BLaER1 (cell line): Measurements from ENCODE around the gene SLC25A53.
A peak's percentile ranks its signal among the peaks of the same experiment; 100 is the strongest.
"Not testable (repeated sequence)": the region's sequence is repeated elsewhere in the genome, so short reads cannot be mapped to it uniquely, and the experiment has no call there.

Experiments used
- H3K27ac ChIP-seq: shearing (Covaris generic); formaldehyde crosslinking; 2 replicates; pipeline ENCODE4 v1.8.1; 2022
- H3K27me3 ChIP-seq: shearing (Covaris generic); formaldehyde crosslinking; 2 replicates; pipeline ENCODE4 v1.8.1; 2022
- H3K36me3 ChIP-seq: shearing (Covaris generic); formaldehyde crosslinking; 2 replicates; pipeline ENCODE4 v1.8.1; 2022
- H3K4me1 ChIP-seq: shearing (Covaris generic); formaldehyde crosslinking; 2 replicates; pipeline ENCODE4 v1.8.1; 2022
- H3K4me2 ChIP-seq: shearing (Covaris generic); formaldehyde crosslinking; 2 replicates; pipeline ENCODE4 v1.8.1; 2022
- H3K4me3 ChIP-seq: shearing (Covaris generic); formaldehyde crosslinking; 2 replicates; pipeline ENCODE4 v1.8.1; 2022
- H3K9ac ChIP-seq: shearing (Covaris generic); formaldehyde crosslinking; 2 replicates; pipeline ENCODE4 v1.8.1; 2022
- H3K9me3 ChIP-seq: shearing (Covaris generic); formaldehyde crosslinking; 2 replicates; pipeline ENCODE4 v1.8.1; 2022
- H4K20me1 ChIP-seq: shearing (Covaris generic); formaldehyde crosslinking; 2 replicates; pipeline ENCODE4 v1.8.1; 2022
- Cebpa-rat ChIP-seq: shearing (Covaris generic); IDR thresholded peaks from 2 replicates; pipeline ENCODE4 v1.8.1; 2022

Gene SLC25A53

DNA sequence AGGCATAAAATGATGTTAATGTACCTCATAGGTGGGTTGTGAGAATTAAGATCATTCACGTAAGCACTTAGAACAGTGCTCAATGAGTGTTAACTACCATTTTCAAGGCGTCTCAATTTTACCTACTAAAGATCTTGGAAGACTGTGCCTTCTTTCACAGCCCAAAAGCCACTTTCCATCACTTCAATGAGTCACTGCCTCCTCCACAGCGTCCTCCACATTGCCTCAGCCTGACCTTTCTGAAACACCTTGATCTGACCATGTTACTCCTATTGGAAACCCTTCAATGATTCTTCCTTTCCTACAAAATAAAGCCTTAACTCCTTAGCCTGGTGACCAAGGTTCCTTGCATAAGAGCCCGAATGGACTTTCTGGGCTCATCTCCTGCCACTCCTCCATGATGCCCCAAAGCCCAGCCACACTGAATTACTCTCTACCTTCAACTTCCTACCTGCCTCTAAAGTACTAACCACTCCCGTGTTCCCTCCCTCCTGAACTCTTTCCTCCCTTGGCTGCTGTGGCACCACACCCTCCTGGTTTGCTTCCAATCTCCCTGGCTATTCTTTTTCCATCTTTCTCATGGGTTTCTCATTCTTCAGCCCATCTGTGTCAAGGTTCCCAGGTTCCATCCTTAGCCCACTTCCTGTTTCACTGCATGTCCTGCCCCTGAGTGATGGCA lies 22.1 kb downstream of the SLC25A53 start:
- Histone ChIP-seq H3K4me1 (no peaks in the 10 kb centered on the region), H3K9me3 (no peaks in the 10 kb centered on the region), H3K27ac (no peak overlapping the region), H3K4me2 (no peak overlapping the region), H3K4me3 (no peak overlapping the region), H3K36me3 (peaks cover 14% of the 10 kb centered on the region; the same call in 1 of the 2 replicates), H3K9ac (no peak overlapping the region), H4K20me1 (peaks cover 5% of the 10 kb centered on the region; the same call in 1 of the 2 replicates), H3K27me3 (no peaks in the 10 kb centered on the region)
- TF ChIP-seq Cebpa-rat: no peak

DNA sequence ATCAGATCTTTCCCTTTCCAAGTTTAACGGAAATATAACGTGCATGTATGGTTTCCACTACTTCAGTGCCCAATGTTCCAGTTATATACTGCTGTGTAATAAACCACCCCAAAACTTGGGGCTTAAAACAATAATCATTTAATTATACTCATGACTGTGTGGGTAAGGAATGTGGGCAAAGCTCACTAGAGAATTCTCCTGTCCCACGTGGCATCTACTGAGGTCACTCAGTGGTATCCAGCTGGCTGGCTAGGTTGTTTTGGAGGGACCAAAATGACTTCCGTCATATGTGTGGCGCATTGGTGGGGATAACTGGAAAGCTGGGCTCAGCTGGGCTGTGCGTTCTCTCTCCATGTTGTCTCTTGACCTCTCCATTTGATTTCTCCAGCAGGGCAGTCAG lies 26.0 kb downstream of the SLC25A53 start:
- Histone ChIP-seq H3K4me3 (no peak overlapping the region), H3K9ac (no peak overlapping the region)

DNA sequence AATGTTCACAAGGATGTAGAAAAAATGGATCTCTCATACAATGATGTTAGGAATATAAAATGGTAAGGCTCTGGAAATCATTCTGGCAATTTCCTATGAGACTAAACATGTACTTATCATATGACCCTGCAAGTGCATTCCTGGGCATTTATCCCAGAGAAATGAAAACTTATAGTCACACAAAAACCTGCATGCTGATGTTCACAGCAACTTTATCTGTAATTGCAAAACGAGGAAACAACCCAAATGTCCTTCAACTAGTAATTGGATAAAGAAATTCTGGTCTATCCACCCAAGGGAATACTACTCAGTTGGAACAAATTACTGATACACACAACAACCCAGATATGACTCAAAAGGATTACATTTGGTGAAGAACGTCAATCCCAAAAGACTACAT lies 30.0 kb downstream of the SLC25A53 start:
- no peak overlapping the region for H3K27ac ChIP-seq
- peaks cover 14% of the 10 kb centered on the region; the same call in 1 of the 2 replicates for H3K36me3 ChIP-seq
- peaks cover 16% of the 10 kb centered on the region for H3K4me1 ChIP-seq
- TF ChIP-seq Cebpa-rat: no peak
- H3K9me3 ChIP-seq: no peaks in the 10 kb centered on the region
- H4K20me1 ChIP-seq: no peaks in the 10 kb centered on the region
- no peak overlapping the region for H3K4me2 ChIP-seq
- H3K27me3 ChIP-seq: no peaks in the 10 kb centered on the region
- H3K4me3 ChIP-seq: no peak overlapping the region
- no peak overlapping the region for H3K9ac ChIP-seq

More for the DNA sequence above, 26.0 kb downstream of the SLC25A53 start:
- Histone ChIP-seq H3K27ac (no peak overlapping the region), H3K9me3 (no peaks in the 10 kb centered on the region), H3K27me3 (no peaks in the 10 kb centered on the region), H3K4me2 (no peak overlapping the region), H4K20me1 (peaks cover 5% of the 10 kb centered on the region; the same call in 1 of the 2 replicates), H3K4me1 (no peaks in the 10 kb centered on the region), H3K36me3 (peaks cover 14% of the 10 kb centered on the region; the same call in 1 of the 2 replicates)
- TF ChIP-seq Cebpa-rat: no peak

DNA sequence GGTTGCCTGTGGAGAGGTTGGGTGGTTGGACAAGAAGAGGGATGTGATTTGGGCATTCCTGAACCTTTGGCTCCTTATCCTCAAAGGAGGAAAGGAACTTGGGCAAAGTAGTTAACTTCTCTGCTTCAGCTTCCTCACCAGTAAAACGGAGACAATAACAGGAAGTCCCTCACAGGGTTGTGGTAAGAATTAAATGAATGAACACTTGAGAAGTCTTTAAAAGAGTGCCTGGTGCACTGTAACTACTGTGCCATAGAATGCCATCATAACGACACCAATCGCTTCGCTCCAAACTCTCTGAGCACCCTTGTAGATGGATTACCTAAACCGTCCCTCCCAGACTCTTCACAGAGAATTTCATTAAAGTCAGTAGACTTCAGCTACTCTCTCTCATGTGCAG lies 34.0 kb downstream of the SLC25A53 start:
- Histone ChIP-seq H3K9ac (no peak overlapping the region), H3K27ac (peak overlapping the region; percentile 29; the same call in 1 of the 2 replicates), H3K9me3 (no peaks in the 10 kb centered on the region), H3K36me3 (no peaks in the 10 kb centered on the region), H3K4me3 (no peak overlapping the region), H3K4me2 (peak overlapping the region; percentile 43), H3K4me1 (peaks cover 16% of the 10 kb centered on the region), H3K27me3 (no peaks in the 10 kb centered on the region), H4K20me1 (no peaks in the 10 kb centered on the region)
- TF ChIP-seq Cebpa-rat: no peak

DNA sequence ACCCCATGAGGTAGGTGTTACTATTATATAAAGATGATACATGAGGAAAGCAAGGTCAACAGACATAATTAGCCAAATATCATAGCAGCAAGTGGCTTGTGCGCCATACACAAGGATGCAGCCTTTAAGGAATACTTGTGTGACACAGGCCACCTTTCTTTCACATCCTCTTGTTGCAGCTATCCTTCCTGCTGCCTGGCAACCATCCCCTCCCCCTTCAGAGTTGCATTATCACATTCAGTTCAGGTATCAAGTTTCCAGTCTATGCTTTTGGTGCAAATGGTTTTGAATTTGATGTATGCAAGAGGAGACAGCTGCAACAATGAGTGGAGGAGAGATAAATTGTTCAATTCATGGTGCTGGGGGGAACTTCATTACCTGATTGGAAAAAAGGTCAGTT lies 38.0 kb downstream of the SLC25A53 start:
- TF ChIP-seq Cebpa-rat: no peak
- peaks cover 20% of the 10 kb centered on the region for H3K4me1 ChIP-seq
- no peak overlapping the region for H3K27ac ChIP-seq
- H3K4me2 ChIP-seq: no peak overlapping the region
- H4K20me1 ChIP-seq: peaks cover 7% of the 10 kb centered on the region; the same call in 1 of the 2 replicates
- H3K36me3 ChIP-seq: no peaks in the 10 kb centered on the region
- H3K9me3 ChIP-seq: no peaks in the 10 kb centered on the region
- no peaks in the 10 kb centered on the region for H3K27me3 ChIP-seq
- H3K4me3 ChIP-seq: no peak overlapping the region
- no peak overlapping the region for H3K9ac ChIP-seq

DNA sequence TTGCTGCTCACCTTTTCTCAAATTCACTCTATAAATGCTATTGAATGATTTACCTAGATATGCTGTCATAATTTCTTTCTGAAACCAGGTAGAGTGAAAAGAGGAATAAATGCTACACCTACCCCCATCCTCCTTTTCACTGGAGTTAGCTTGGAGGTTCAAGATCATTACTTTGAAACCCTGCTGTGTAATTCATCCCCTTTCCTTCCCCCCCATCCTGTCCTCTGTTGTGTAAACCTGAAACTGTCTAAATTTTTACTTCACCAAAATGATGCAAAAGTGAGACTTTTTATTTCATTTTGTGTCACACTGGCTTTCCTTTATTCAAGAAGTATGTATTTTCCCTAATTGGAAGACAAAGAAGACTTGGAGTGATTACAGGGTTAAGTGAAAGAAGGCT lies 39.0 kb downstream of the SLC25A53 start:
- TF ChIP-seq Cebpa-rat: no peak
- Histone ChIP-seq H3K36me3 (no peaks in the 10 kb centered on the region), H3K9ac (no peak overlapping the region), H3K9me3 (no peaks in the 10 kb centered on the region), H3K4me1 (peaks cover 13% of the 10 kb centered on the region), H3K27me3 (no peaks in the 10 kb centered on the region), H3K27ac (no peak overlapping the region), H3K4me3 (no peak overlapping the region), H3K4me2 (no peak overlapping the region), H4K20me1 (peaks cover 10% of the 10 kb centered on the region; the same call in 1 of the 2 replicates)

DNA sequence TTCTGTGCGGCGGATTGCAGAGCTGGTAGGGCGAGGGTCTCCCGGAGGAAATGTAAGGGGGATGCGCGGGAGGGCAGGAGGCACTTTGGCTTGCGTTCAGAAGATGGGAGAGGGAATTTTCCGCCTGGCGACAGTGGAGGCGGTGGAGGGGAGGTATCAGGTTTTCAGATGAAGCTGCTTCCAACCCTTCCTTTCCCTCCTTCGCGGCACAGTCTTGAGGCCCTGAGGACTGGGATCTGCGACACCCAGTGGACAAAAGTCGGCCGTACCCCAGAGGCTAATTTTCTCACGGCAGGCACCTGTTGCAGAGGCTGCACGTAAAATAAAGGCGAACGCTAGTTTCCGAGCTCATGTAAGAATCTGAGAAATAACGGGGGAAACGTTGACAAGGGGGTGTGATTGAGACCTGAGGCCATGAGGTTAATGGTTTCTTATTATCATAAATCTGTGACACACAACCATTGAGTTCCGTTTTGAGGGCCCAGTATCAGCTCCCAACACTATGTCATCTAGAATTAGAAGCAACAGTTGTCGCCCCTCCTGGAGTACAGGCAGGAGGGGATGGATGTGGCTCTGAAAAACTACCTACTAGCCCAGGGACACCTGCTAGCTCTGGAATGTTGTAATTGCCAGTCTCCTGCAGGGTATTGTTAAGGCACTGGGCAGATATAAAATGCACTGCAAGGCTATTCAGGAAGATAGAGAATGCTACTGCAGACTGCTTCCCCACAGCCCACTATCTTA lies 43.4 kb downstream of the SLC25A53 start:
- no peaks in the 10 kb centered on the region for H3K36me3 ChIP-seq
- H3K9me3 ChIP-seq: no peaks in the 10 kb centered on the region
- H3K27me3 ChIP-seq: no peaks in the 10 kb centered on the region
- H3K4me1 ChIP-seq: peaks cover 24% of the 10 kb centered on the region
- peak overlapping the region; percentile 71 for H3K4me3 ChIP-seq
- H4K20me1 ChIP-seq: peaks cover 10% of the 10 kb centered on the region; the same call in 1 of the 2 replicates
- H3K4me2 ChIP-seq: peak overlapping the region; percentile 78
- no peak overlapping the region for H3K27ac ChIP-seq
- no peak for TF ChIP-seq Cebpa-rat
- peak overlapping the region; percentile 77; the same call in 1 of the 2 replicates for H3K9ac ChIP-seq

DNA sequence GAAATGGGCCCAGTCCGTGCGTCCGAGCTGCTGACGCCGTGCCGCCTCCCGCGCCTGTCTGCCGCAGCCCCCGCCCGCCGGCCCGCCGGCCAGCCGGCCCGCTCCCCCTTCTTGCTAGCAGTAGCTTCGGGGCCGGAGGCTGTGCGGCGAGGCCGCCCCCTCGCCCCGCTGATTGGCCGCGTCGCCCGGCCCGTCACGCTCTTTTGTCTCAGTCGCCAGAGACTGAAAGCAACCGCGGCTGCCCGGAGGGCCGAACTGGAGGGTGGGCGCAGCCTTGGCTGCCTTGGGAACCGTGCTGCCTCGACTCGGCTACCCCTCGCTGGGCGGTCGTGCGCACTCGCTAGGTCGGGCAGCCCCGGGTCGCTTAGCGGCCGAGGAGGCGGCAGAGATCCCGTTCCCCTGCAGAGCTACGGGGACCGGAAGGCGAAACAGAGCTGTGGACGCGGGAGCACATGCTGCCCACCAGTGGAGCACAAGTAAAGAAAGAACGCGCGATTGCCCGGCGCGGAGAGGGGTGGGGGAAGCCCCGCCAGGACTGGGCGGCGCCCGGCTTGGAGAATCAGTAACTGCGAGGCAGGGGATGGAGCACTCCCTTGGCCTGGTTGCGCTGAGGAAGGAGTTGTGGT lies 44.4 kb downstream of the SLC25A53 start, which contains the start of gene ZCCHC18:
ZCCHC18 (plus strand) TSS at position 198 of the 626 bp plus-strand sequence. CDS start 1,589 bp downstream, outside the sequence.
- TF ChIP-seq Cebpa-rat: no peak
- H3K27ac ChIP-seq: peak within 1 kb of the TSS; percentile 81
- peaks cover 24% of the 10 kb centered on the region for H3K4me1 ChIP-seq
- H4K20me1 ChIP-seq: peaks cover 10% of the 10 kb centered on the region; the same call in 1 of the 2 replicates
- H3K9ac ChIP-seq: peak within 1 kb of the TSS; percentile 77
- no peaks in the 10 kb centered on the region for H3K36me3 ChIP-seq
- H3K27me3 ChIP-seq: no peaks in the 10 kb centered on the region
- H3K9me3 ChIP-seq: no peaks in the 10 kb centered on the region
- H3K4me3 ChIP-seq: peak within 1 kb of the TSS; percentile 71
- peak within 1 kb of the TSS; percentile 78 for H3K4me2 ChIP-seq

DNA sequence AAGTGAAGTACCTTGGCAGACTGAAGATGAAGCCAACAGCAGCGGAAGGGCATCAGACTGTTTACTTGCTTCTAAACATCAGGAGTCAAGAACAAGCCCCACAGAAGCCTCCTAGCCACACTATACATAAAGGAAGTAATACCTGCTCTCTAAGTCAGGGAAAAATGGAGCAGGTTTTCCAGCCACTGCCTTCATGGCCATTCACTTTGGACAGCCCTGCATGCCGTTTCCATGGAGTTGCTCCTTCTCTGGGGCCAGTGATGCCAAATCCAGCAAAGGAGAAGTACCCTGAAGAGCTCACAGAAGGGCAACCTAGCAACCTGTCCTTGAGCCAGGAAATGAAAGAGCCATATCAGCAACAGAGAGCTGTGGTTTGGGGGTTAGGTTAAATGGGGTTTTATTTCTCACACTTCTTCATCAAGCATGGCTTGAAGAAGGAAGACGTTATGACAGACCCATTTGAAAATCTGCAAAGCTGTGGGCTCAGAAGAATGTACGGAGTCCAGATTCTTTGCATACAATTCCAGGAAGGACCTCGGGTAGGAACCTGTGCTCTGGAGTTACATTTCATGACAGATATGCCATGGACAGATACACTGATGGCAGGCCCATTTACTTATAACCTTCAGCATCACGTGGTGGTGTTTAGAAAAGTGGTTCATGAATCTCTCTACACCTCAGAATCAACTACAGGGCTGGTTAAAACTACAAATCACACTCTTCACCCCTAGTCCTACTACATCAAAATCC lies 46.1 kb downstream of the SLC25A53 start:
- H3K36me3 ChIP-seq, H3K9me3 ChIP-seq, H4K20me1 ChIP-seq, H3K4me3 ChIP-seq, H3K27ac ChIP-seq, H3K9ac ChIP-seq, H3K27me3 ChIP-seq: not testable (repeated sequence)
- Histone ChIP-seq H3K4me2 (peak overlapping the region; percentile 78; the same call in 1 of the 2 replicates), H3K4me1 (peaks cover 39% of the 10 kb centered on the region)
